Right lung (tissue), 5 donors: ENCODE data around the gene GPC2. TPM values are rescaled to one million over a fixed set of nuclear protein-coding genes. Genes with fewer than 3 reads are reported as not detected.

Experiments used
- DNase-seq, 2 donors: peaks; one replicate each; pipeline ENCODE4 v3.0.0-alpha.2; 2013
- polyA plus RNA-seq, 5 donors: library from polyadenylated mRNA; unstranded; fragments of 120-200 nt; gene quantifications; one replicate each; pipeline versions ENCODE4 v1.2.1 to v1.2.3, GENCODE V29; 2013; ENCODE audit warnings: inconsistent platforms in 1 of 5, low replicate concordance in 1 of 5; ENCODE audit not compliant: insufficient read length in 5 of 5, insufficient read depth in 1 of 5

Gene GPC2
- polyA plus RNA-seq, 5 donors: 7.6 to 18.4 (median 14.1) TPM

- no peak for DNase-seq
Observed at GRCh38 chr7:100124301-100125230, 52.6 kb downstream of the GPC2 start.

GRCh38 chr7:100122568-100122967, 54.6 kb downstream of the GPC2 start:
- DNase-seq: no peak

- no peak for DNase-seq
Observed at GRCh38 chr7:100122067-100122466, 55.1 kb downstream of the GPC2 start.

- no peak for DNase-seq
Observed at GRCh38 chr7:100120733-100121036, 56.5 kb downstream of the GPC2 start.

- peak in 1 of 2 donors; percentile 71 for DNase-seq
Observed at GRCh38 chr7:100119970-100120732, 57.0 kb downstream of the GPC2 start.

Other genes starting within 250 kb of the GPC2 start
- 1 to 10 TPM in 3 of 5 donors, under 1 TPM in 2; 0.93 to 1.5 (median 1.0) TPM for gene GJC3, start 247.8 kb downstream of the GPC2 start, polyA plus RNA-seq
- gene AZGP1, start 201.3 kb downstream of the GPC2 start, polyA plus RNA-seq: 100 to 1,000 TPM in 1 of 5 donors, under 1 TPM in 4; 0.24 to 101 (median 0.51) TPM
- gene ZKSCAN1, start 161.8 kb downstream of the GPC2 start, polyA plus RNA-seq: 10 to 100 TPM; 75.2 to 93.9 (median 86.2) TPM
- gene ZSCAN21, start 127.6 kb downstream of the GPC2 start, polyA plus RNA-seq: 10 to 100 TPM; 23.1 to 27.0 (median 25.6) TPM
- 10 to 100 TPM; 38.7 to 54.7 (median 48.2) TPM for gene ZNF3, start 95.7 kb downstream of the GPC2 start, polyA plus RNA-seq
- 100 to 1,000 TPM; 112 to 138 (median 122) TPM for gene COPS6, start 88.4 kb downstream of the GPC2 start, polyA plus RNA-seq
- 100 to 1,000 TPM; 129 to 144 (median 140) TPM for gene MCM7, start 76.0 kb downstream of the GPC2 start, polyA plus RNA-seq
- 10 to 100 TPM; 34.5 to 43.4 (median 36.5) TPM for gene AP4M1, start 75.7 kb downstream of the GPC2 start, polyA plus RNA-seq
- gene TAF6, start 58.0 kb downstream of the GPC2 start, polyA plus RNA-seq: 10 to 100 TPM; 49.1 to 65.9 (median 58.1) TPM
- gene CNPY4, start 57.7 kb downstream of the GPC2 start, polyA plus RNA-seq: 10 to 100 TPM; 39.7 to 49.3 (median 41.5) TPM
- 1 to 10 TPM; 1.1 to 2.5 (median 1.3) TPM for gene MBLAC1, start 50.4 kb downstream of the GPC2 start, polyA plus RNA-seq
- 100 to 1,000 TPM in 1 of 5 donors, 10 to 100 TPM in 4; 75.2 to 132 (median 92.2) TPM for gene LAMTOR4, start 28.5 kb downstream of the GPC2 start, polyA plus RNA-seq
- 10 to 100 TPM; 16.0 to 22.3 (median 17.4) TPM for gene TRAPPC14, start 18.7 kb downstream of the GPC2 start, polyA plus RNA-seq
- gene GAL3ST4, start 8.8 kb downstream of the GPC2 start, polyA plus RNA-seq: 10 to 100 TPM; 16.3 to 27.2 (median 16.9) TPM
- 10 to 100 TPM; 15.9 to 24.7 (median 21.1) TPM for gene STAG3, start 537 bp upstream of the GPC2 start, polyA plus RNA-seq
- gene PVRIG, start 42.6 kb upstream of the GPC2 start, polyA plus RNA-seq: 1 to 10 TPM; 4.9 to 9.3 (median 7.7) TPM
- 1 to 10 TPM; 5.7 to 7.4 (median 6.7) TPM for gene SPDYE3, start 130.3 kb upstream of the GPC2 start, polyA plus RNA-seq
- 10 to 100 TPM; 30.4 to 52.3 (median 39.1) TPM for gene PILRB, start 180.7 kb upstream of the GPC2 start, polyA plus RNA-seq
- gene PILRA, start 196.1 kb upstream of the GPC2 start, polyA plus RNA-seq: 1 to 10 TPM; 3.2 to 6.3 (median 6.1) TPM